ENCODE measurements around the gene PARP9.

- TF ChIP-seq CTCF (IDR thresholded peaks at IDR 0.05; ENCODE audit: low read length): no peak
- no peak for TF ChIP-seq EZH2 (IDR thresholded peaks at IDR 0.05; ENCODE audit: borderline replicate concordance, low read length)
Observed at GRCh38 chr3:122562923-122563716, 980 bp downstream of the PARP9 start.

Measured in OCI-LY1 (cell line).